Keratinocyte (primary cell): Measurements from ENCODE around the gene RAD23A. TPM values are rescaled to one million over a fixed set of nuclear protein-coding genes. Genes with fewer than 3 reads are reported as not detected.

Experiments
- DNase-seq: peaks from one replicate; pipeline ENCODE4 v3.0.0-alpha.2; 2011; ENCODE audit warnings: low read depth, missing footprints, low spot score
- FAIRE-seq: peaks from 2 replicates; lab custom pipeline; 2011; peaks lifted over from hg19 to GRCh38; lab: Jason Lieb, UNC
- H2AFZ ChIP-seq: 2 replicates; pipeline ENCODE4 v1.6.0; 2012; ENCODE audit warnings: low read length, control low read depth, inconsistent platforms; ENCODE audit not compliant: control insufficient read depth
- H3K27ac ChIP-seq: 2 replicates; pipeline ENCODE4 v1.5.1; 2011; ENCODE audit warnings: low read length; ENCODE audit not compliant: control insufficient read depth, insufficient read depth
- H3K27me3 ChIP-seq: 3 replicates; pipeline ENCODE4 v1.6.0; 2011; ENCODE audit warnings: low read length; ENCODE audit not compliant: control insufficient read depth, insufficient read depth; ENCODE audit errors: extremely low read depth
- H3K36me3 ChIP-seq, 2 experiments: 2 replicates in 1 of 2; 3 replicates in 1 of 2; pipeline ENCODE4 v1.5.1; 2011; ENCODE audit warnings: low read length in 2 of 2, mild to moderate bottlenecking in 1 of 2; ENCODE audit not compliant: control insufficient read depth in 2 of 2, insufficient read depth in 2 of 2; ENCODE audit errors: extremely low read depth in 1 of 2
- H3K4me1 ChIP-seq: 3 replicates; pipeline ENCODE4 v1.5.1; 2011; ENCODE audit warnings: low read length; ENCODE audit not compliant: control insufficient read depth, insufficient read depth; ENCODE audit errors: extremely low read depth
- H3K4me2 ChIP-seq: 3 replicates; pipeline ENCODE4 v1.6.0; 2011; ENCODE audit warnings: low read depth, low read length; ENCODE audit not compliant: control insufficient read depth, insufficient read depth; ENCODE audit errors: extremely low read depth
- H3K4me3 ChIP-seq, 3 experiments: fragments of 200-600 bp in 1 of 3; sonication (generic) in 1 of 3; 2 replicates in 2 of 3; 3 replicates in 1 of 3; pipeline ENCODE4 v1.5.1; 2011 to 2016; ENCODE audit warnings: low read length in 3 of 3, mild to moderate bottlenecking in 3 of 3, control low read depth in 2 of 3, inconsistent platforms in 1 of 3, low read depth in 1 of 3, mixed read lengths in 1 of 3, mixed run types in 1 of 3, moderate library complexity in 1 of 3; ENCODE audit not compliant: control insufficient read depth in 2 of 3, insufficient read depth in 2 of 3; ENCODE audit errors: extremely low read depth in 1 of 3
- H3K79me2 ChIP-seq: 2 replicates; pipeline ENCODE4 v1.6.0; 2012; ENCODE audit warnings: low read length; ENCODE audit not compliant: control insufficient read depth, insufficient read depth
- H3K9ac ChIP-seq: 3 replicates; pipeline ENCODE4 v1.6.0; 2011; ENCODE audit warnings: low read length; ENCODE audit not compliant: control insufficient read depth, insufficient read depth; ENCODE audit errors: extremely low read depth
- H3K9me1 ChIP-seq: 3 replicates; pipeline ENCODE4 v1.6.0; 2011; ENCODE audit warnings: low read length; ENCODE audit not compliant: control insufficient read depth, insufficient read depth; ENCODE audit errors: extremely low read depth
- H3K9me3 ChIP-seq: 2 replicates; pipeline ENCODE4 v1.5.1; 2012; ENCODE audit warnings: low read depth, low read length; ENCODE audit not compliant: control insufficient read depth
- H4K20me1 ChIP-seq: 3 replicates; pipeline ENCODE4 v1.6.0; 2011; ENCODE audit warnings: low read length; ENCODE audit not compliant: control insufficient read depth, insufficient read depth; ENCODE audit errors: extremely low read depth
- EZH2 ChIP-seq: IDR thresholded peaks from one replicate; pipeline ENCODE4 v1.6.1; 2012; ENCODE audit warnings: inconsistent platforms, mild to moderate bottlenecking, low read length, moderate library complexity
- dilution Hi-C: fragments of 300-500 bp; cut with MboI; formaldehyde crosslinking; loops from one replicate; pipeline ENCODE4 v1.7.0; 2020; ENCODE audit warnings: low sequenced_read_pairs; ENCODE audit not compliant: extremely low pct_ligation_motif_present
- polyA plus RNA-seq, 5 experiments: library from polyadenylated mRNA; depleted of rRNA in 3 of 5; stranded (reverse) in 3 of 5; stranded (forward) in 1 of 5; unstranded in 1 of 5; fragments of >200 nt; gene quantifications; 1 replicate in 1 of 5; 2 replicates in 3 of 5; 3 replicates in 1 of 5; pipeline versions ENCODE4 v1.2.1 to v1.2.3, GENCODE V29; 2011 to 2012; ENCODE audit warnings: missing spikeins in 2 of 5, low read depth in 1 of 5, low replicate concordance in 1 of 5
- TF ChIP-seq, protein P1 (sequence below), 3 experiments: IDR thresholded peaks in 1 of 3; conservative IDR thresholded peaks in 1 of 3; optimal IDR thresholded peaks in 1 of 3; 2 replicates in 2 of 3; 3 replicates in 1 of 3; pipeline versions ENCODE3 to v1.5.1; 2011; ENCODE audit warnings: low read length in 3 of 3, mild to moderate bottlenecking in 3 of 3, moderate library complexity in 2 of 3, control low read depth in 1 of 3, inconsistent platforms in 1 of 3; ENCODE audit not compliant: insufficient read depth in 2 of 3; ENCODE audit errors: extremely low read depth in 1 of 3

RAD23A gene
- polyA plus RNA-seq, 1 donor (not counting 4 experiments of a cell fraction or from before 2014, with no cell fraction given), result 23.7 TPM

DNA sequence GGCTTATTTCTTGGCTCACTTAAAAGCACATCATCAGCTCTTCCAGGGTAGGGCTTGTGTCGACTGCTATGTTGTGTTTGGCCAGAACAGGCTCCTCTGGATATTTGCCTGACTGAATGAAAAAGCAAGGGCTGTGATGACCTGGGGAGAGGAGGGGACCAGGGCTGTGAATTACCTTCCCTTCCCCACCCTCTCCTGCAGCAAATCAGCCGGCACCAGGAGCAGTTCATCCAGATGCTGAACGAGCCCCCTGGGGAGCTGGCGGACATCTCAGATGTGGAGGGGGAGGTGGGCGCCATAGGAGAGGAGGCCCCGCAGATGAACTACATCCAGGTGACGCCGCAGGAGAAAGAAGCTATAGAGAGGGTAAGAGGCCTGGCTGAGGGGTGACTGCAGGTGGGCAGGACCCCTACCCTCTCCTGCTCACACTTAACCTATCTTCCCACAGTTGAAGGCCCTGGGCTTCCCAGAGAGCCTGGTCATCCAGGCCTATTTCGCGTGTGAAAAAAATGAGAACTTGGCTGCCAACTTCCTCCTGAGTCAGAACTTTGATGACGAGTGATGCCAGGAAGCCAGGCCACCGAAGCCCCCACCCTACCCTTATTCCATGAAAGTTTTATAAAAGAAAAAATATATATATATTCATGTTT is 7.0 kb downstream of the RAD23A start:
- TF ChIP-seq, protein P1, sequence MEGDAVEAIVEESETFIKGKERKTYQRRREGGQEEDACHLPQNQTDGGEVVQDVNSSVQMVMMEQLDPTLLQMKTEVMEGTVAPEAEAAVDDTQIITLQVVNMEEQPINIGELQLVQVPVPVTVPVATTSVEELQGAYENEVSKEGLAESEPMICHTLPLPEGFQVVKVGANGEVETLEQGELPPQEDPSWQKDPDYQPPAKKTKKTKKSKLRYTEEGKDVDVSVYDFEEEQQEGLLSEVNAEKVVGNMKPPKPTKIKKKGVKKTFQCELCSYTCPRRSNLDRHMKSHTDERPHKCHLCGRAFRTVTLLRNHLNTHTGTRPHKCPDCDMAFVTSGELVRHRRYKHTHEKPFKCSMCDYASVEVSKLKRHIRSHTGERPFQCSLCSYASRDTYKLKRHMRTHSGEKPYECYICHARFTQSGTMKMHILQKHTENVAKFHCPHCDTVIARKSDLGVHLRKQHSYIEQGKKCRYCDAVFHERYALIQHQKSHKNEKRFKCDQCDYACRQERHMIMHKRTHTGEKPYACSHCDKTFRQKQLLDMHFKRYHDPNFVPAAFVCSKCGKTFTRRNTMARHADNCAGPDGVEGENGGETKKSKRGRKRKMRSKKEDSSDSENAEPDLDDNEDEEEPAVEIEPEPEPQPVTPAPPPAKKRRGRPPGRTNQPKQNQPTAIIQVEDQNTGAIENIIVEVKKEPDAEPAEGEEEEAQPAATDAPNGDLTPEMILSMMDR (optimal IDR thresholded peaks at IDR 0.05 in 1 of 3, IDR thresholded peaks at IDR 0.05 in 1 of 3, conservative IDR thresholded peaks at IDR 0.05 in 1 of 3; ENCODE audit: extremely low read depth in 1 of 3, insufficient read depth in 2 of 3, low read length in 3 of 3), result no peak
- TF ChIP-seq EZH2, result no peak
- dilution Hi-C loops, result no loop called here
- no peak overlapping the region for H2AFZ ChIP-seq
- peaks cover 2% of the 10 kb centered on the region for H3K9me1 ChIP-seq
- H3K4me1 ChIP-seq, result peaks cover 26% of the 10 kb centered on the region
- H3K27ac ChIP-seq, result peak overlapping the region; percentile 26
- no peaks in the 10 kb centered on the region for H3K9me3 ChIP-seq
- H4K20me1 ChIP-seq, result no peaks in the 10 kb centered on the region
- H3K27me3 ChIP-seq, result no peaks in the 10 kb centered on the region
- no peak for FAIRE-seq
- H3K36me3 ChIP-seq, result peaks cover 39 to 48% of the 10 kb centered on the region in 2 experiments
- H3K9ac ChIP-seq, result no peak overlapping the region
- H3K4me3 ChIP-seq, result no peak overlapping the region
- H3K4me2 ChIP-seq, result no peak overlapping the region
- peaks cover 51% of the 10 kb centered on the region for H3K79me2 ChIP-seq
- DNase-seq, result no peak

DNA sequence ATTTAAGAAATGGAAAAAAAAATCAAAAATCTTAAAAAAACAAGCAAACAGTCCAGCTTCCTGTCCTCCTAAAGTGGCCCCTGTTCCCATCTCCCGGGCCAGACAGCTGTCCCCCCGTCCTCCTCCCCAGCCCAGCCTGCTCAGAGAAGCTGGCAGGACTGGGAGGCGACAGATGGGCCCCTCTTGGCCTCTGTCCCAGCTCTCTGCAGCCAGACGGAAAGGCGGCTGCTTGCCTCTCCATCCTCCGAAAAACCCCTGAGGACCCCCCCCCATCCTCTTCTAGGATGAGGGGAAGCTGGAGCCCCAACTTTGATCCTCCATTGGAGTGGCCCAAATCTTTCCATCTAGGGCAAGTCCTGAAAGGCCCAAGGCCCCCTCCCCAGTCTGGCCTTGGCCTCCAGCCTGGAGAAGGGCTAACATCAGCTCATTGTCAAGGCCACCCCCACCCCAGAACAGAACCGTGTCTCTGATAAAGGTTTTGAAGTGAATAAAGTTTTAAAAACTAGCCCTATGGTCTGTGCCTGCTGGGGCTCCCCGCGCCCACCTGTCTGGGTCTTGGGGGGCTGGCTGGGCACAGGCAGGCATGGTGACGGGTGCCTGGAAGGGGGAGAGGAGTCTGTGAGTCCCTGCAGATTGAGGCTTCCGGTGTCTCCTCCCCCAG is 7.6 kb downstream of the RAD23A start:
- H3K4me3 ChIP-seq, result no peak overlapping the region
- no peak overlapping the region for H3K9ac ChIP-seq
- no peaks in the 10 kb centered on the region for H4K20me1 ChIP-seq
- H3K4me1 ChIP-seq, result peaks cover 26% of the 10 kb centered on the region
- no peak for FAIRE-seq
- no peak for DNase-seq
- H3K79me2 ChIP-seq, result peaks cover 46% of the 10 kb centered on the region
- no peak overlapping the region for H3K4me2 ChIP-seq
- TF ChIP-seq, protein P1 (optimal IDR thresholded peaks at IDR 0.05 in 1 of 3, IDR thresholded peaks at IDR 0.05 in 1 of 3, conservative IDR thresholded peaks at IDR 0.05 in 1 of 3; ENCODE audit: extremely low read depth in 1 of 3, insufficient read depth in 2 of 3, low read length in 3 of 3), result no peak
- no peak for TF ChIP-seq EZH2
- H3K27me3 ChIP-seq, result no peaks in the 10 kb centered on the region
- peaks cover 35 to 42% of the 10 kb centered on the region in 2 experiments for H3K36me3 ChIP-seq
- H2AFZ ChIP-seq, result no peak overlapping the region
- peaks cover 2% of the 10 kb centered on the region for H3K9me1 ChIP-seq
- H3K27ac ChIP-seq, result no peak overlapping the region
- dilution Hi-C loops, result no loop called here
- no peaks in the 10 kb centered on the region for H3K9me3 ChIP-seq
